ENCODE data around the gene NTHL1. TPM values are rescaled to one million over a fixed set of nuclear protein-coding genes. Genes with fewer than 3 reads are reported as not detected.

NTHL1 gene
- total RNA-seq, 1 experiment from 2014 or later: 51.6 TPM

DNA sequence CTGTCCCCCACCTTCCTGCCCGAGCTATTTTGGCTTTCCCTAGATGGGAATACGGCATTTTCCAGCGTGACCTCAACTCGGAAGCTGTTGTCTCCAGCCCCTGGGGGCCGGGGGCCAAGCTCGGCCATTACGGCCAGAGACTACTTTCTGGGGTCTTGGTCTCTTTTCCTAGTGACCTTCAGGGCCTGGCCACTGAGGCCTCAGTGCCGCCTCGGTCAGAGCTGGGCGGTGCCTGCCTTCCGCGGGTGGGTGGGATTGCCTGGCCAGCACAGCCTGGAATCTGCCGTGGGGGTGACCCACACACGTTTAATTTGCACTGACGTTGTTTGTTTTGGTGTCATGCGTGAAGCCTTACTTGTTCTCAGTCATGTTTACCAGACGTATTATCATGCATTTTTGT lies 29.4 kb upstream of the NTHL1 start:
- H3K9me3 ChIP-seq (ENCODE audit: low read depth, low read length, poor library complexity, severe bottlenecking): no peaks in the 10 kb centered on the region
- CTCF ChIA-PET: no interaction called here
- BruUV-seq (replicated peaks): no TSS peak
- H3K4me3 ChIP-seq (ENCODE audit: low read depth, low read length, poor library complexity, severe bottlenecking): no peak overlapping the region
- H3K36me3 ChIP-seq (ENCODE audit: insufficient read depth, low read length, poor library complexity, severe bottlenecking): peaks cover 4% of the 10 kb centered on the region
- intact Hi-C loops (cut with micrococcal nuclease; ENCODE audit: unreplicated experiment): no loop called here
- TF ChIP-seq EZH2 (IDR thresholded peaks at IDR 0.05; ENCODE audit: borderline replicate concordance, low read depth, low read length, poor library complexity, severe bottlenecking): no peak
- TF ChIP-seq, protein P1, sequence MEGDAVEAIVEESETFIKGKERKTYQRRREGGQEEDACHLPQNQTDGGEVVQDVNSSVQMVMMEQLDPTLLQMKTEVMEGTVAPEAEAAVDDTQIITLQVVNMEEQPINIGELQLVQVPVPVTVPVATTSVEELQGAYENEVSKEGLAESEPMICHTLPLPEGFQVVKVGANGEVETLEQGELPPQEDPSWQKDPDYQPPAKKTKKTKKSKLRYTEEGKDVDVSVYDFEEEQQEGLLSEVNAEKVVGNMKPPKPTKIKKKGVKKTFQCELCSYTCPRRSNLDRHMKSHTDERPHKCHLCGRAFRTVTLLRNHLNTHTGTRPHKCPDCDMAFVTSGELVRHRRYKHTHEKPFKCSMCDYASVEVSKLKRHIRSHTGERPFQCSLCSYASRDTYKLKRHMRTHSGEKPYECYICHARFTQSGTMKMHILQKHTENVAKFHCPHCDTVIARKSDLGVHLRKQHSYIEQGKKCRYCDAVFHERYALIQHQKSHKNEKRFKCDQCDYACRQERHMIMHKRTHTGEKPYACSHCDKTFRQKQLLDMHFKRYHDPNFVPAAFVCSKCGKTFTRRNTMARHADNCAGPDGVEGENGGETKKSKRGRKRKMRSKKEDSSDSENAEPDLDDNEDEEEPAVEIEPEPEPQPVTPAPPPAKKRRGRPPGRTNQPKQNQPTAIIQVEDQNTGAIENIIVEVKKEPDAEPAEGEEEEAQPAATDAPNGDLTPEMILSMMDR (conservative IDR thresholded peaks at IDR 0.05; ENCODE audit: low read depth, low read length): no peak
- POLR2A ChIA-PET (ENCODE audit: low non-redundant PET): no interaction called here
- no peaks in the 10 kb centered on the region for H3K27me3 ChIP-seq (replicated peaks; ENCODE audit: insufficient read depth, low read depth, low read length, poor library complexity)
- H3K4me1 ChIP-seq (ENCODE audit: insufficient read depth, low read length, poor library complexity, severe bottlenecking): no peaks in the 10 kb centered on the region
- no peak overlapping the region for H3K27ac ChIP-seq (ENCODE audit: low read depth, low read length, poor library complexity, severe bottlenecking)
- DNase-seq (ENCODE audit: low spot score): no peak

DNA sequence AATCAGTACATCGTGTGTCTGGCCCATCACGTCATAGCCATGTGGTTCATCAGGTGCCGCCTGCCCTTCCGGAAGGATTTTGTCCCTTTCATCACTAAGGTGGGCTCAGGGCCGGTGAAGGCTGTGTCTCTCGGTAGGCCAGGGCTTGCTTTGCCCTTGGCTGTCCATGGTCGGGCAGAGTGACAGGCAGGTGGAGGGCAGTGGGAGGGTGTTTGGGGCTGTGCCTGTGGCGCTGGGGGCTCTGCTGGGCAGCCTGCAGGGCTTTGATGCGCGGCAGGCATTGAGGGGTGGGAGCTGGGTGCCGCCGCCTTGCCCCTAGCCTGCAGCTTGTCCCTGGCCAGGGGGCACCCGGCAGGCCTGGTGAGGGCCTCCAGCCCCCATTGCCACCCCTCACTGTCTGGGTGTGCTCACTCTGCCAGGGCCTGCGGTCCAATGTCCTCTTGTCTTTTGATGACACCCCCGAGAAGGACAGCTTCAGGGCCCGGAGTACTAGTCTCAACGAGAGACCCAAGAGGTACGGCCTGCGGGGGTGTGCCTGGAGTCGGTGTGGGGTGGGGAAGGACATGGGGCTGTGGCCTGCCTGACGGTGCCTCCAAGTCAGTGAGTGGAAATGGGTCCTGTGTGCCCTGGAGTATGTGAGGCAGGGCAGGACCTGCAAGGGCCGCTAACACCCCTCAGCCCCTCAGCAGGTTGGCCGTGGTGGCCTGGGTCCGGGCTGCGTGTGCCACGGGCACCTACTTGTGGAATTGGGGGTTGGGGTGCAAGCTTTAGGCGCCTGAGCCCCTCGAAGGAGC lies 28.6 kb upstream of the NTHL1 start:
- intact Hi-C loops (cut with micrococcal nuclease; ENCODE audit: unreplicated experiment): no loop called here
- BruUV-seq (replicated peaks): no TSS peak
- no peak overlapping the region for H3K4me3 ChIP-seq (ENCODE audit: low read depth, low read length, poor library complexity, severe bottlenecking)
- no peak for DNase-seq (ENCODE audit: low spot score)
- H3K36me3 ChIP-seq (ENCODE audit: insufficient read depth, low read length, poor library complexity, severe bottlenecking): peaks cover 4% of the 10 kb centered on the region
- H3K27me3 ChIP-seq (replicated peaks; ENCODE audit: insufficient read depth, low read depth, low read length, poor library complexity): no peaks in the 10 kb centered on the region
- no peak for TF ChIP-seq EZH2 (IDR thresholded peaks at IDR 0.05; ENCODE audit: borderline replicate concordance, low read depth, low read length, poor library complexity, severe bottlenecking)
- TF ChIP-seq, protein P1 (conservative IDR thresholded peaks at IDR 0.05; ENCODE audit: low read depth, low read length): no peak
- ChIA-PET POLR2A (ENCODE audit: low non-redundant PET) (interaction anchor here (0.7 kb wide), 1 partner anchor 79 kb away, joined by 23 read pairs; the partner anchor contains the start of gene TRAF7), CTCF (no interaction called here)
- H3K27ac ChIP-seq (ENCODE audit: low read depth, low read length, poor library complexity, severe bottlenecking): no peak overlapping the region
- no peaks in the 10 kb centered on the region for H3K9me3 ChIP-seq (ENCODE audit: low read depth, low read length, poor library complexity, severe bottlenecking)
- H3K4me1 ChIP-seq (ENCODE audit: insufficient read depth, low read length, poor library complexity, severe bottlenecking): no peaks in the 10 kb centered on the region

DNA sequence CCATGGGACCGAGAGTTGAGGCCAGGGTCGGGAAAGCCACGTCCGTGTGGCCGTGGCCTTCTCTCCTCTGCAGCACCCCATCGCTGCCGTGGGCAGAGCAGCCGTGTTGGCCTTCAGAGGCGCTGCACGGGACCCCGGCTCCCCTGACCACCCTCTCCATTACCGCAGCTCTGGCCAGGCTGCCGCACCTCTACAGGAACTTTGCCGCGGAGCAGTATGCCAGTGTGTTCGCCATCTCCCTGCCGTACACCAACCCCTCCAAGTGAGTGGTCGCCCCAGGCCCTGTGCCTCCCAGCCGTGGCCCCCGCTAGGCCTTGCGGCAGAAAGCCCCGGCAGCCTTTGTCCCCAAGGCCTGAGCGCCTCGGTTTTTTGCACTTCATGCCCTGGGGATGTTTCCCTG lies 28.0 kb upstream of the NTHL1 start:
- CTCF ChIA-PET: no interaction called here
- TF ChIP-seq EZH2 (IDR thresholded peaks at IDR 0.05; ENCODE audit: borderline replicate concordance, low read depth, low read length, poor library complexity, severe bottlenecking): no peak
- TF ChIP-seq, protein P1 (conservative IDR thresholded peaks at IDR 0.05; ENCODE audit: low read depth, low read length): no peak
- no TSS peak for BruUV-seq (replicated peaks)

More for the DNA sequence above, 28.0 kb upstream of the NTHL1 start:
- POLR2A ChIA-PET (ENCODE audit: low non-redundant PET): interaction anchor here (0.7 kb wide), 1 partner anchor 80 kb away, joined by 23 read pairs; the partner anchor contains the start of gene TRAF7
- no peak for DNase-seq (ENCODE audit: low spot score)
- Histone ChIP-seq H3K9me3 (ENCODE audit: low read depth, low read length, poor library complexity, severe bottlenecking) (no peaks in the 10 kb centered on the region), H3K27ac (ENCODE audit: low read depth, low read length, poor library complexity, severe bottlenecking) (no peak overlapping the region), H3K27me3 (replicated peaks; ENCODE audit: insufficient read depth, low read depth, low read length, poor library complexity) (no peaks in the 10 kb centered on the region), H3K4me3 (ENCODE audit: low read depth, low read length, poor library complexity, severe bottlenecking) (no peak overlapping the region), H3K4me1 (ENCODE audit: insufficient read depth, low read length, poor library complexity, severe bottlenecking) (no peaks in the 10 kb centered on the region), H3K36me3 (ENCODE audit: insufficient read depth, low read length, poor library complexity, severe bottlenecking) (peaks cover 4% of the 10 kb centered on the region)
- intact Hi-C loops (cut with micrococcal nuclease; ENCODE audit: unreplicated experiment): no loop called here
